GM23338 (cell line): ENCODE measurements around the gene GPATCH8. TPM values are rescaled to one million over a fixed set of nuclear protein-coding genes. Genes with fewer than 3 reads are reported as not detected.

ENCODE experiments used
- ATAC-seq: fragments of 200-7000 bp; cut with Tn5 transposase; 3 replicates; pipeline ENCODE4 v1.9.1; 2020
- DNase-seq: peaks from one replicate; pipeline ENCODE4 v3.0.0-alpha.2; 2015; ENCODE audit warnings: low spot score
- H2AFZ ChIP-seq: fragments of 200-600 bp; sonication (generic); 2 replicates; pipeline ENCODE4 v1.8.0; 2016; ENCODE audit warnings: antibody characterized with exemption, mild to moderate bottlenecking, moderate library complexity
- H3F3A ChIP-seq: fragments of 200-600 bp; sonication (generic); replicated peaks from 2 replicates; pipeline ENCODE4 v1.8.0; 2017; ENCODE audit warnings: antibody characterized with exemption, mixed run types, low read depth
- H3K27ac ChIP-seq: fragments of 200-600 bp; sonication (generic); 2 replicates; pipeline ENCODE4 v1.6.1; 2016; ENCODE audit warnings: low read depth
- H3K27me3 ChIP-seq: fragments of 200-600 bp; sonication (generic); 2 replicates; pipeline ENCODE4 v1.8.0; 2016; ENCODE audit warnings: mild to moderate bottlenecking, mixed run types, moderate library complexity; ENCODE audit not compliant: insufficient read depth
- H3K36me3 ChIP-seq: fragments of 200-600 bp; sonication (generic); 2 replicates; pipeline ENCODE4 v1.8.0; 2016; ENCODE audit warnings: mild to moderate bottlenecking; ENCODE audit not compliant: insufficient read depth
- H3K4me1 ChIP-seq: fragments of 200-600 bp; sonication (generic); 2 replicates; pipeline ENCODE4 v1.8.0; 2016; ENCODE audit warnings: mild to moderate bottlenecking, moderate library complexity; ENCODE audit not compliant: insufficient read depth
- H3K4me2 ChIP-seq: fragments of 200-600 bp; sonication (generic); 2 replicates; pipeline ENCODE4 v1.7.1; 2017; ENCODE audit warnings: mixed run types
- H3K4me3 ChIP-seq: fragments of 200-600 bp; sonication (generic); 2 replicates; pipeline ENCODE4 v1.6.1; 2016; ENCODE audit warnings: mixed run types
- H3K79me2 ChIP-seq: fragments of 200-600 bp; sonication (generic); replicated peaks from 2 replicates; pipeline ENCODE4 v1.8.0; 2017; ENCODE audit warnings: mild to moderate bottlenecking; ENCODE audit not compliant: insufficient read depth
- H3K9me2 ChIP-seq: fragments of 200-600 bp; sonication (generic); 2 replicates; pipeline ENCODE4 v1.8.0; 2017; ENCODE audit not compliant: insufficient read depth
- H4K20me1 ChIP-seq: fragments of 200-600 bp; sonication (generic); replicated peaks from 2 replicates; pipeline ENCODE4 v1.8.0; 2017; ENCODE audit warnings: mild to moderate bottlenecking; ENCODE audit not compliant: insufficient read depth
- H3K27ac Mint-ChIP-seq: 2 replicates; pipeline ENCODE4 v1.8.0; 2020; ENCODE audit warnings: inconsistent platforms, mild to moderate bottlenecking, moderate library complexity, mixed read lengths
- H3K27me3 Mint-ChIP-seq: 3 replicates; pipeline ENCODE4 v1.8.0; 2022; ENCODE audit warnings: low read depth, mild to moderate bottlenecking, moderate library complexity, mixed read lengths, inconsistent platforms; ENCODE audit not compliant: insufficient read depth, poor library complexity
- H3K36me3 Mint-ChIP-seq: 3 replicates; pipeline ENCODE4 v1.8.0; 2021; ENCODE audit warnings: low read depth, mild to moderate bottlenecking, inconsistent platforms, moderate library complexity, mixed read lengths
- H3K4me1 Mint-ChIP-seq: 3 replicates; pipeline ENCODE4 v1.8.0; 2020; ENCODE audit warnings: mild to moderate bottlenecking, inconsistent platforms, mixed read lengths
- H3K4me3 Mint-ChIP-seq: 3 replicates; pipeline ENCODE4 v1.8.0; 2021; ENCODE audit warnings: moderate library complexity, mild to moderate bottlenecking, inconsistent platforms, mixed read lengths
- H3K9me3 Mint-ChIP-seq: 3 replicates; pipeline ENCODE4 v1.8.0; 2020; ENCODE audit warnings: moderate library complexity, mild to moderate bottlenecking, inconsistent platforms, mixed read lengths
- CREB1 ChIP-seq: fragments of 250-450 bp; sonication (Bioruptor Pico); IDR thresholded peaks from 2 replicates; pipeline ENCODE4 v1.5.0; 2020; ENCODE audit warnings: low read depth, mild to moderate bottlenecking, moderate library complexity
- ETS1 ChIP-seq: IDR thresholded peaks from 2 replicates; pipeline ENCODE4 v1.6.1; 2016; ENCODE audit warnings: antibody characterized with exemption
- EZH2 ChIP-seq: fragments of 200-600 bp; sonication (generic); IDR thresholded peaks from one replicate; pipeline ENCODE4 v1.8.0; 2017; ENCODE audit warnings: antibody characterized with exemption, mild to moderate bottlenecking, low read depth; ENCODE audit not compliant: unreplicated experiment
- EZH2phosphoT487 ChIP-seq: fragments of 200-600 bp; sonication (generic); IDR thresholded peaks from one replicate; pipeline ENCODE4 v1.8.1; 2018; ENCODE audit warnings: antibody characterized with exemption; ENCODE audit not compliant: unreplicated experiment
- JUNB ChIP-seq: IDR thresholded peaks from one replicate; pipeline ENCODE4 v1.6.1; 2016; ENCODE audit warnings: antibody characterized with exemption; ENCODE audit not compliant: unreplicated experiment
- NANOG ChIP-seq: IDR thresholded peaks from 2 replicates; pipeline ENCODE4 v1.6.1; 2016; ENCODE audit warnings: antibody characterized with exemption, borderline replicate concordance
- POLR2AphosphoS5 ChIP-seq: IDR thresholded peaks from 2 replicates; pipeline ENCODE4 v1.6.1; 2016; ENCODE audit warnings: antibody characterized with exemption, low read depth
- REST ChIP-seq: IDR thresholded peaks from one replicate; pipeline ENCODE4 v1.6.1; 2018; ENCODE audit warnings: antibody characterized with exemption; ENCODE audit not compliant: unreplicated experiment
- STAT1 ChIP-seq: IDR thresholded peaks from one replicate; pipeline ENCODE4 v1.6.1; 2016; ENCODE audit warnings: antibody characterized with exemption; ENCODE audit not compliant: unreplicated experiment
- ZNF114 ChIP-seq: fragments of 250-450 bp; sonication (Bioruptor Pico); IDR thresholded peaks from 2 replicates; pipeline ENCODE4 v1.5.0; 2020; ENCODE audit warnings: mild to moderate bottlenecking, moderate library complexity
- ZNF331 ChIP-seq: fragments of 250-450 bp; sonication (Bioruptor Pico); IDR thresholded peaks from 2 replicates; pipeline ENCODE4 v1.5.0; 2020; ENCODE audit warnings: low read depth, mild to moderate bottlenecking, moderate library complexity
- polyA plus RNA-seq: library from polyadenylated mRNA; unstranded; fragments of >200 nt; fragmentation: Nextera tagmentation; extraction: Ambion mirVana; gene quantifications from 2 replicates; pipeline ENCODE4 v1.2.1, GENCODE V29; 2016
- total RNA-seq: library from RNA; depleted of rRNA; stranded (reverse); fragments of >200 nt; shearing (Covaris generic); gene quantifications from 2 replicates; pipeline ENCODE4 v1.2.3, GENCODE V29; 2014
- TF ChIP-seq, protein P1 (sequence below), 2 experiments: fragments of 200-600 bp in 1 of 2; sonication (generic) in 1 of 2; conservative IDR thresholded peaks; 2 replicates each; pipeline versions ENCODE4 v1.5.1 to v1.6.1; 2016 to 2017; ENCODE audit warnings: antibody characterized with exemption in 2 of 2, low read depth in 2 of 2, mild to moderate bottlenecking in 2 of 2, moderate library complexity in 1 of 2
- TF ChIP-seq, protein P2 (sequence below): fragments of 250-450 bp; sonication (Bioruptor Pico); IDR thresholded peaks from 2 replicates; pipeline ENCODE4 v1.5.0; 2020; ENCODE audit warnings: mild to moderate bottlenecking, moderate library complexity

GPATCH8 gene
- total and polyA plus RNA-seq, 2 experiments from 2014 or later: 44.4 to 76.5 TPM

GRCh38 chr17:44402564-44403172, 100.5 kb downstream of the GPATCH8 start:
- Histone ChIP-seq H3F3A (no peaks in the 10 kb centered on the region), H3K36me3 (peaks cover 20% of the 10 kb centered on the region), H4K20me1 (peaks cover 11% of the 10 kb centered on the region; the same call in 1 of the 2 replicates), H3K27me3 (no peaks in the 10 kb centered on the region), H3K4me2 (no peak overlapping the region), H3K79me2 (no peaks in the 10 kb centered on the region), H3K4me1 (no peaks in the 10 kb centered on the region), H3K27ac (no peak overlapping the region), H3K9me2 (no peaks in the 10 kb centered on the region), H3K4me3 (no peak overlapping the region), H2AFZ (no peak overlapping the region)
- Mint-ChIP-seq H3K4me3 (no peak overlapping the region), H3K4me1 (no peaks in the 10 kb centered on the region; the same call in 2 of the 3 replicates), H3K9me3 (no peaks in the 10 kb centered on the region), H3K27me3 (peaks cover 7% of the 10 kb centered on the region), H3K27ac (no peak overlapping the region), H3K36me3 (peaks cover 46% of the 10 kb centered on the region)
- ATAC-seq (no peak), DNase-seq (no peak)
- no peak for TF ChIP-seq STAT1
- TF ChIP-seq JUNB: no peak
- TF ChIP-seq ZNF331 (CRISPR knock-in tag): no peak
- TF ChIP-seq ETS1: no peak
- no peak for TF ChIP-seq ZNF114
- TF ChIP-seq, protein P1, sequence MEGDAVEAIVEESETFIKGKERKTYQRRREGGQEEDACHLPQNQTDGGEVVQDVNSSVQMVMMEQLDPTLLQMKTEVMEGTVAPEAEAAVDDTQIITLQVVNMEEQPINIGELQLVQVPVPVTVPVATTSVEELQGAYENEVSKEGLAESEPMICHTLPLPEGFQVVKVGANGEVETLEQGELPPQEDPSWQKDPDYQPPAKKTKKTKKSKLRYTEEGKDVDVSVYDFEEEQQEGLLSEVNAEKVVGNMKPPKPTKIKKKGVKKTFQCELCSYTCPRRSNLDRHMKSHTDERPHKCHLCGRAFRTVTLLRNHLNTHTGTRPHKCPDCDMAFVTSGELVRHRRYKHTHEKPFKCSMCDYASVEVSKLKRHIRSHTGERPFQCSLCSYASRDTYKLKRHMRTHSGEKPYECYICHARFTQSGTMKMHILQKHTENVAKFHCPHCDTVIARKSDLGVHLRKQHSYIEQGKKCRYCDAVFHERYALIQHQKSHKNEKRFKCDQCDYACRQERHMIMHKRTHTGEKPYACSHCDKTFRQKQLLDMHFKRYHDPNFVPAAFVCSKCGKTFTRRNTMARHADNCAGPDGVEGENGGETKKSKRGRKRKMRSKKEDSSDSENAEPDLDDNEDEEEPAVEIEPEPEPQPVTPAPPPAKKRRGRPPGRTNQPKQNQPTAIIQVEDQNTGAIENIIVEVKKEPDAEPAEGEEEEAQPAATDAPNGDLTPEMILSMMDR (conservative IDR thresholded peaks at IDR 0.05; ENCODE audit: low read depth in 2 of 2): no peak
- no peak for TF ChIP-seq REST
- TF ChIP-seq EZH2phosphoT487: no peak
- no peak for TF ChIP-seq POLR2AphosphoS5
- TF ChIP-seq NANOG: no peak
- TF ChIP-seq EZH2: no peak
- TF ChIP-seq, protein P2, sequence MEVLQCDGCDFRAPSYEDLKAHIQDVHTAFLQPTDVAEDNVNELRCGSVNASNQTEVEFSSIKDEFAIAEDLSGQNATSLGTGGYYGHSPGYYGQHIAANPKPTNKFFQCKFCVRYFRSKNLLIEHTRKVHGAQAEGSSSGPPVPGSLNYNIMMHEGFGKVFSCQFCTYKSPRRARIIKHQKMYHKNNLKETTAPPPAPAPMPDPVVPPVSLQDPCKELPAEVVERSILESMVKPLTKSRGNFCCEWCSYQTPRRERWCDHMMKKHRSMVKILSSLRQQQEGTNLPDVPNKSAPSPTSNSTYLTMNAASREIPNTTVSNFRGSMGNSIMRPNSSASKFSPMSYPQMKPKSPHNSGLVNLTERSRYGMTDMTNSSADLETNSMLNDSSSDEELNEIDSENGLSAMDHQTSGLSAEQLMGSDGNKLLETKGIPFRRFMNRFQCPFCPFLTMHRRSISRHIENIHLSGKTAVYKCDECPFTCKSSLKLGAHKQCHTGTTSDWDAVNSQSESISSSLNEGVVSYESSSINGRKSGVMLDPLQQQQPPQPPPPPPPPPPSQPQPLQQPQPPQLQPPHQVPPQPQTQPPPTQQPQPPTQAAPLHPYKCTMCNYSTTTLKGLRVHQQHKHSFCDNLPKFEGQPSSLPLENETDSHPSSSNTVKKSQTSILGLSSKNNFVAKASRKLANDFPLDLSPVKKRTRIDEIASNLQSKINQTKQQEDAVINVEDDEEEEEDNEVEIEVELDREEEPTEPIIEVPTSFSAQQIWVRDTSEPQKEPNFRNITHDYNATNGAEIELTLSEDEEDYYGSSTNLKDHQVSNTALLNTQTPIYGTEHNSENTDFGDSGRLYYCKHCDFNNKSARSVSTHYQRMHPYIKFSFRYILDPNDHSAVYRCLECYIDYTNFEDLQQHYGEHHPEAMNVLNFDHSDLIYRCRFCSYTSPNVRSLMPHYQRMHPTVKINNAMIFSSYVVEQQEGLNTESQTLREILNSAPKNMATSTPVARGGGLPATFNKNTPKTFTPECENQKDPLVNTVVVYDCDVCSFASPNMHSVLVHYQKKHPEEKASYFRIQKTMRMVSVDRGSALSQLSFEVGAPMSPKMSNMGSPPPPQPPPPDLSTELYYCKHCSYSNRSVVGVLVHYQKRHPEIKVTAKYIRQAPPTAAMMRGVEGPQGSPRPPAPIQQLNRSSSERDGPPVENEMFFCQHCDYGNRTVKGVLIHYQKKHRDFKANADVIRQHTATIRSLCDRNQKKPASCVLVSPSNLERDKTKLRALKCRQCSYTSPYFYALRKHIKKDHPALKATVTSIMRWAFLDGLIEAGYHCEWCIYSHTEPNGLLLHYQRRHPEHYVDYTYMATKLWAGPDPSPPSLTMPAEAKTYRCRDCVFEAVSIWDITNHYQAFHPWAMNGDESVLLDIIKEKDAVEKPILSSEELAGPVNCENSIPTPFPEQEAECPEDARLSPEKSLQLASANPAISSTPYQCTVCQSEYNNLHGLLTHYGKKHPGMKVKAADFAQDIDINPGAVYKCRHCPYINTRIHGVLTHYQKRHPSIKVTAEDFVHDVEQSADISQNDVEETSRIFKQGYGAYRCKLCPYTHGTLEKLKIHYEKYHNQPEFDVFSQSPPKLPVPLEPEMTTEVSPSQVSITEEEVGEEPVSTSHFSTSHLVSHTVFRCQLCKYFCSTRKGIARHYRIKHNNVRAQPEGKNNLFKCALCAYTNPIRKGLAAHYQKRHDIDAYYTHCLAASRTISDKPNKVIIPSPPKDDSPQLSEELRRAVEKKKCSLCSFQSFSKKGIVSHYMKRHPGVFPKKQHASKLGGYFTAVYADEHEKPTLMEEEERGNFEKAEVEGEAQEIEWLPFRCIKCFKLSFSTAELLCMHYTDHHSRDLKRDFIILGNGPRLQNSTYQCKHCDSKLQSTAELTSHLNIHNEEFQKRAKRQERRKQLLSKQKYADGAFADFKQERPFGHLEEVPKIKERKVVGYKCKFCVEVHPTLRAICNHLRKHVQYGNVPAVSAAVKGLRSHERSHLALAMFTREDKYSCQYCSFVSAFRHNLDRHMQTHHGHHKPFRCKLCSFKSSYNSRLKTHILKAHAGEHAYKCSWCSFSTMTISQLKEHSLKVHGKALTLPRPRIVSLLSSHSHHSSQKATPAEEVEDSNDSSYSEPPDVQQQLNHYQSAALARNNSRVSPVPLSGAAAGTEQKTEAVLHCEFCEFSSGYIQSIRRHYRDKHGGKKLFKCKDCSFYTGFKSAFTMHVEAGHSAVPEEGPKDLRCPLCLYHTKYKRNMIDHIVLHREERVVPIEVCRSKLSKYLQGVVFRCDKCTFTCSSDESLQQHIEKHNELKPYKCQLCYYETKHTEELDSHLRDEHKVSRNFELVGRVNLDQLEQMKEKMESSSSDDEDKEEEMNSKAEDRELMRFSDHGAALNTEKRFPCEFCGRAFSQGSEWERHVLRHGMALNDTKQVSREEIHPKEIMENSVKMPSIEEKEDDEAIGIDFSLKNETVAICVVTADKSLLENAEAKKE (CRISPR knock-in tag): no peak
- TF ChIP-seq CREB1 (CRISPR knock-in tag): no peak
